Measurements from ENCODE around the gene NUP188.

Gene NUP188, protein sequence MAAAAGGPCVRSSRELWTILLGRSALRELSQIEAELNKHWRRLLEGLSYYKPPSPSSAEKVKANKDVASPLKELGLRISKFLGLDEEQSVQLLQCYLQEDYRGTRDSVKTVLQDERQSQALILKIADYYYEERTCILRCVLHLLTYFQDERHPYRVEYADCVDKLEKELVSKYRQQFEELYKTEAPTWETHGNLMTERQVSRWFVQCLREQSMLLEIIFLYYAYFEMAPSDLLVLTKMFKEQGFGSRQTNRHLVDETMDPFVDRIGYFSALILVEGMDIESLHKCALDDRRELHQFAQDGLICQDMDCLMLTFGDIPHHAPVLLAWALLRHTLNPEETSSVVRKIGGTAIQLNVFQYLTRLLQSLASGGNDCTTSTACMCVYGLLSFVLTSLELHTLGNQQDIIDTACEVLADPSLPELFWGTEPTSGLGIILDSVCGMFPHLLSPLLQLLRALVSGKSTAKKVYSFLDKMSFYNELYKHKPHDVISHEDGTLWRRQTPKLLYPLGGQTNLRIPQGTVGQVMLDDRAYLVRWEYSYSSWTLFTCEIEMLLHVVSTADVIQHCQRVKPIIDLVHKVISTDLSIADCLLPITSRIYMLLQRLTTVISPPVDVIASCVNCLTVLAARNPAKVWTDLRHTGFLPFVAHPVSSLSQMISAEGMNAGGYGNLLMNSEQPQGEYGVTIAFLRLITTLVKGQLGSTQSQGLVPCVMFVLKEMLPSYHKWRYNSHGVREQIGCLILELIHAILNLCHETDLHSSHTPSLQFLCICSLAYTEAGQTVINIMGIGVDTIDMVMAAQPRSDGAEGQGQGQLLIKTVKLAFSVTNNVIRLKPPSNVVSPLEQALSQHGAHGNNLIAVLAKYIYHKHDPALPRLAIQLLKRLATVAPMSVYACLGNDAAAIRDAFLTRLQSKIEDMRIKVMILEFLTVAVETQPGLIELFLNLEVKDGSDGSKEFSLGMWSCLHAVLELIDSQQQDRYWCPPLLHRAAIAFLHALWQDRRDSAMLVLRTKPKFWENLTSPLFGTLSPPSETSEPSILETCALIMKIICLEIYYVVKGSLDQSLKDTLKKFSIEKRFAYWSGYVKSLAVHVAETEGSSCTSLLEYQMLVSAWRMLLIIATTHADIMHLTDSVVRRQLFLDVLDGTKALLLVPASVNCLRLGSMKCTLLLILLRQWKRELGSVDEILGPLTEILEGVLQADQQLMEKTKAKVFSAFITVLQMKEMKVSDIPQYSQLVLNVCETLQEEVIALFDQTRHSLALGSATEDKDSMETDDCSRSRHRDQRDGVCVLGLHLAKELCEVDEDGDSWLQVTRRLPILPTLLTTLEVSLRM (N-terminal part only)

DNA sequence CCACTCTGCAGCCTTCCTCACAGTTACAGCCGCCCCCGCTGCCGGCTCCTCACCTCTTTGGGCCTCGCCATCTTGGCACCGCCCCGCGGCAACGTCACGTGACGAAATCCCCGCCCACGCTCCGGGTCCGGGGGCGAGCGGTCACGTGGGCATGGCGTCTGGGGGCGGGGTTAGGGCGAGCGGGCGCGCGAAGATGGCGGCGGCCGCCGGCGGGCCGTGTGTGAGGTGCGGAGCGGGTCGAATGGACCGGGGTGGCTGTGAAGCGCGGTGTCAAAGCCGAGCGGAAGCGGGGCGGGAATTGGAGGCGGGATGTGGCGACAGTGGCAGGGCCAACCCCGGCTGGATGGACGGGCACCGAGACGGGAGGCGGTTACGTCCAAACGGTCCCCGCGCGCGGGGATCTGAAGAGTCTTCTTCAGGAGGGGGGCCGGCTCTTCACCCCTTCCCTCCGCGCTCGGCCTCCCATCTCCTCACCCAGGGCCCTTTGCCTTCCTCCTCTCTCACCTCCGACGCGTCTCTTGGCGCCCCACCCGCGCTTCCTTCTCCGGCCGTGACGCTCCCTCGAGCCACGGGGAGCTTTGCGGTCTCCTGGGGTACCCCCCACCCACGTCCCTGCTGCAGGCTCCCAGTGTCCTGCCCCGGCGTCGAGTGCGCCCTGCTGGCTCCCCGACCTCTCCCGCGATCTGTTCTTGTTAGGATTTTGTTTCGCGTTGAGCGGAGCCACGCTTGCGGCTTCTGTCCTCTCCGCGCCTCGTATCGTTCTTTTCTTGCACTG, at the start of gene NUP188, which contains the start of gene DOLK:
TSS of gene NUP188 (plus strand) at position 173 of the 775 bp plus-strand sequence. CDS start at position 194, 21 bp downstream.
TSS of gene DOLK (minus strand) at position 77 of the 775 bp plus-strand sequence. CDS start 300 bp downstream, outside the sequence.
- peak; percentile 50 for DNase-seq (ENCODE audit: low read depth)

DNA sequence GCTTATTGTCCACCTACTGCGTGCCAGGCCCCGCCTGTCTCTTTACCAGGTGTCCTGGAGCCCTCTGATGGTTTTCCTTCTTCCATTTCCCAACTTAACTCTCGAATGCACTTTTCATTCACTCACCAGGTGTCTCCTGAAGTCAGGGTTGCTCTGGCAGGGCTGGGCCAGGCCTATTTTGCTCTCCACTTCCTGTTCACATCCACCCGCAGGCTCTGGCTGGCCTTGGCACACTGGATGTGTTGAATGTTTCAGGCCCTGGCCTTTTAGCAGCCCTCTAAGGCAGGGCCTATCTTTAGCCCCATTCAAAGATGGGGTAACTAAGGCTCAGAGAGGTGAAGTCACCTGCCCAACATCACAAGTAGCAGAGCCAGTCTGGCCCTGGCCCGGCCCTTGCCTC, 49.1 kb upstream of the NUP188 start:
- DNase-seq (ENCODE audit: low read depth), result no peak

DNA sequence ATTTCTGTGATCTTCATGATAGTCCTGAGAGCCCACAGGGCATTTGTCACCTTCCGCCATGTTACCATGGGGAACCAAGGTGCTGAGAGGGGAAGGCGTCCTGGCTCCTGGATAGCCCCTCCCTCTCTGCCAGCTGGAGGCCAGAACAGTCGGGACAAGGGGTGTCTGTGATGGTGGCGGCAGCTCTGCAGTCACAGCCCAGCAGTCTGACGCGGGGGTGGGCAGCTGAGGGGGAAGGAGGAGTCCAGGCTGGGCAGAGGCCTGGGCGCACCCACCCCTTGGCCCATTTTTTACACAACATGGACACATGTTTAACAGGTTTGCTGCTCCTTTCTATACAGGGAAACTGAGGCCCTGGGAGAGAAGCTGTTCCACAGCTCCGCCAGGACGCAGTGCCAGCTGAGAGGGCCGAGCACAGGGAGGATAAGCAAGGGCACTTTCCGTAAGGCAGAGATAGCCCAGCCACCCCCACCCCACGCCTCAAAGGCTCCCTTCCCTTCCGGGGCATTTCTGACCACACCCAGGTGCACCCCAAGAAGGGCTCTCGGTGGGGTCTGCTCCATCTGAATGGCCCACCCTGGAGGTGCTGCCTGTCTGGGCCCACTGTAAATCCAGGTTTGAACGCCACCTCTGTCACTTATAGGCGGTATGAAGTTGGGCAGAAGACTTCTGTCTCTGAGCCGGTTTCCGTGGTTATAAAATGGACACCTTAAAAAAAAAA, 48.5 kb upstream of the NUP188 start:
- DNase-seq (ENCODE audit: low read depth), result no peak

DNA sequence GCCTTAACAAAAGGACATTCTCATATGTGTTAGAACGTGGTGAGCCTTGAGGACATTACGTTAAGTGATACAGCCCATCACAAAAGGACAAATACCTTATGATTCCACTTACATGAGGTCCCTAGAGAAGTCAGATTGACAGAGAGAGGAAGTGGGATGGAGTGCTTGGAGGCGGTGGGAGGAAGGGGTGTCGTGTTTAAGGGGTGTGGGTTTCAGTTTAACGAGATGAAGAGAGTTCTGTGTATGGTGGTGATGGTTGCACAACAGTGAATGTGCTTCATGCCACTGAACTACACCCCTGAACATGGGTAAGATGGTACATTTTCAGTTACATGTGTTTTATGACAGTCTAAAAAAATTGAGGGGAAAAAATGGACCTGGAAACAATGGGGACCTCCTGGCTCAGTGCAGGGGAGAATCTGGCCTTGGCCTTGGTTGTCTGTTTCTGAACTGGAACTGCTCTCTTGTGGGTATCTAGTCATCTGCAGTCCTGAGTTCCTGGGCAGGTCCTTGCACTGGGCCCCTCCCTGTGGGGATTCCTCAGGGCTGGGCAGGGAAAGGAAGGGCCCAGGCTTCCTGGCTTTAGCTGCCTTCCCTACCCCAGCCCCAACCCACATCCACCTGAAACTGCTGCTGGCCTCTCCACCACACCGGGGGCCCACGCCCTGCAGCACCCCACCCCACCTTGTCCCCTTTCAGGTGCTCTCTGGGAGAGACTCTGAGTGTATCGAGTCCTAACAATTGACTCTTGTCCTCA, 47.8 kb upstream of the NUP188 start:
- DNase-seq (ENCODE audit: low read depth), result no peak

DNA sequence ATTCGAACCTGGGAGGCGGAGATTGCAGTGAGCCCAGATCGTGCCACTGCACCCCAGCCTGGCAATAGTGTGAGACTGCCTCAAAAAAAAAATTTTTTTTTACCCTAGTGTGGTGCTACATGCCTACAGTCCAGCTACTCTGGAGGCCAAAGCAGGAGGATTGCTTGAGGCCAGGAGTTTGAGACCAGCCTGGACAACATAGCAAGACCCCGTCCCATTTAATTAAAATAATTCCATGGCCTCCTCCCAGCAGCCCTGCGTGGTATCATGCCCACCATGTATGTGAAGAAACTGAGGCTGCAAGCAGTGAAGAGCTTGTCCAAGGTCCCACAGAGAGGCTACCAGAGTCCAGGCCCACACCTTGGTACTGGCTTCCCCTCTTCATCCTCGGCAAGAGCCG, 46.1 kb upstream of the NUP188 start:
- no peak for DNase-seq (ENCODE audit: low read depth)

DNA sequence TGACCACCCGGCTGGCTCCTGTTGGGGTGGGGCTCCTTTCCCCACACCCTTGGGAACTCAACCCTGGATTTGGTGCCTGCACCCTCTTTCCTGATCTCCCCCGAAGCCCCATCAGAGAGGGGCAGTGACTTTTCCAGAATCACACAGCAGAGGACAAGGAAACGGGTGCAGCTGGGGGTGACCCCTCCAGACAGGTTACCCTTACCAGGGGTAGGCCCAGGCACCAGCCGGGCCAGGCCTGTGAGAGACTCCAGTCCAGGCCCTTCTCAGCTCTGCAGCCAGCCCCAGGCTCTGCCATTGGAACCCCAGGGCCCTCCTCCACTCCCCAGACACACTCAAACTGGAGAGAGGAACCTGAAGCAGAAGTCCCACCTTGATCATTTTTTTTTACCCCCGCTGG, 45.7 kb upstream of the NUP188 start:
- no peak for DNase-seq (ENCODE audit: low read depth)

DNA sequence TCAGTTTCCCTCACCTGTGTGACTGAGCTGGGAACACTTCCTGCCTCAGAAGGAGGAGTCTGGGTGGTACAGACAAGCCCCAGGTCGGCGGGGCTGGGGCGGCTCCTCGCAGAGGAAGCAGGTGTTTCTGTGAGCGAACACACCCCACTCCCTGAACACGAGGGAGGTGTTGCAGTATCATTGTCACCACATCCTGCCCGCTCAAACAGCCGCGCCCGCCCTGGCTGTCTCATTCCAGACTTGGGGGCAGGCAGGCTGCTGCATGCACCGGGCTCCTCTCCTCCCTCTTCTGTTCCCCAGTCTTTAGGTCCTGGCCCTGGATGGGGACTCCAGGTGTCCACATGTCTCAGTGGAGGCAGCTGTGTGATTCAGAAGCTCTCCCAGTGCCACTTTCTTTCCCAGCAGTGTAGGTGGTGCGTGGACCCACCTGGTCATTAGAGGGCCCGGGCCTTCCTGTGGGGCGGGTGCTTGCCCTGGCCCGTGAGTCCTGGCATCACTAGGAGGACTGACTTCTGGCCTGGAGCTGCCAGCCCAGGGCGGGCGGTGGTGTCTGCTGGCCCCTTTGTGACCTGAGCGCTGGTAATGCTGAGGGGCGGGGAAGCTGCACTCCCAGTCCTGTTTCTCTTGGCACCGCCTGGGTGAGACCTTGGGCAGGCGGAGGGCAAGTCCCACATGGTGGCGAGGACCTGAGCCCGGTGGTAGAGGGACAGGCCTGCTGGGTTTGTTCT, 45.0 kb upstream of the NUP188 start:
- DNase-seq (ENCODE audit: low read depth), result no peak

DNA sequence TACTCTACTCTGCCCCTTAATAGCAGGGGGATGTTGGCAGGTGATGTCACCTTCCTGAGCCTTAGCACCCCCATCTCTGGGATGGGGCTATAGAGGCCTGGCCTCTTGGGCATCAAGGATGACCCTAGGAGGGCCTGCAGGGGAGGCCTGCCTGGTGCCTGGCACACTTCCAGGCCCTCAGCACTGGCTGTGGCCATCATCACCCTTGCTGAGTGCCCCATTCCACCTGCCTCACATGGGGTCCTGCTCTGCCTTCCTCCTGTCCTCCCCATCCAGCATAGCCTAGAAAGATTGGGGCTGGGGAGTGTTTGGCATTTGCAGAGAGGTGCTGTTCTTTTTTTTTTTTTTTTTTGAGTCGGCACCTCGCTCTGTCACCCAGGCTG, 44.4 kb upstream of the NUP188 start:
- no peak for DNase-seq (ENCODE audit: low read depth)

DNA sequence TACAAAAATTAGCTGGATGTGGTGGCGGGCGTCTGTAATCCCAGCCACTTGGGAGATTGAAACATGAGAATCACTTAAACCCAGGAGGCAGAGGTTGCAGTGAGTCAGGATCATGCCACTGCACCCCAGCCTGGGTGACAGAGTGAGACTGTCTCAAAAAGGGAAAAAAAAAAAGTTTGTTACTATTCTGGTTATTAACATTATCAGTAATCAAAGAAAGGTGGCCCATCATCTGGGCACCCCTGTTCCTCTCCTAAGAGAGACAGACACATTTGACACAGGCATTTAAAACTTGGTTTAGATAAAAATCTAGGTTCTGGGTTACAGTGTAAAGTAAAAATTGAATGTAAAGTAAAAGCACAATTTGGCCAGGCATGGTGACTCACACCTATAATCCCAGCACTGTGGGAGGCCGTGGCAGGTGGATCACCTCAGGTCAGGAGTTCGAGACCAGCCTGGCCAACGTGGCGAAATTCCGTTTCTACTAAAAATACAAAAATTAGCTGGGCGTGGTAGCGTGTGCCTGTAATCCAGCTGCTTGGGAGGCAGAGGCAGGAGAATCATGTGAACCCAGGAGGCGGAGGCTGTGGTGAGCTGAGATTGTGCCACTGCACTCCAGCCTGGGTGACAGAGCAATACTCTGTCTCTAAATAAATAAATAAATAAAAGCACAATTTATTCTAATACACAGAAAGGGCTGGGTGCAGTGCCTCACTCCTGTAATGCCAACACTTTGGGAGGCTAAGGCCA, 43.5 kb upstream of the NUP188 start:
- no peak for DNase-seq (ENCODE audit: low read depth)

DNA sequence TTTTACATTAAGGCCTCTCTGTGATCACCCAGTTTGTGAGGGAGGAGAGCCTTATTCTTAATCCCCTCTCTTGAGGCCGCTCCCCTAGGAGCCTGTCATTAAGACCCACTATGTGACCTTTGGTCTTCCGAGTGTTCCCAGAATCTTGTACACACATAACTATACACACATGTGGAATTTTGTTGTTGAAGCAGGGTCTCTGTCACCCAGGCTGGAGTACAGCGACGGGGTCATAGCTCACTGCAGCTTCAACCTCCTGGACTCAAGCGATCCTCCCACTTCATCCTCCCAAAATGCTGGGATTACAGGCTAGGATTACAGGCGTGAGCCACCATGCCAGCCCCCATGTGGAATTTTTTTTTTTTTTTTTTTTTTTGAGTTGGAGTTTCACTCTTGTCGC, 41.5 kb upstream of the NUP188 start:
- DNase-seq (ENCODE audit: low read depth), result no peak

DNA sequence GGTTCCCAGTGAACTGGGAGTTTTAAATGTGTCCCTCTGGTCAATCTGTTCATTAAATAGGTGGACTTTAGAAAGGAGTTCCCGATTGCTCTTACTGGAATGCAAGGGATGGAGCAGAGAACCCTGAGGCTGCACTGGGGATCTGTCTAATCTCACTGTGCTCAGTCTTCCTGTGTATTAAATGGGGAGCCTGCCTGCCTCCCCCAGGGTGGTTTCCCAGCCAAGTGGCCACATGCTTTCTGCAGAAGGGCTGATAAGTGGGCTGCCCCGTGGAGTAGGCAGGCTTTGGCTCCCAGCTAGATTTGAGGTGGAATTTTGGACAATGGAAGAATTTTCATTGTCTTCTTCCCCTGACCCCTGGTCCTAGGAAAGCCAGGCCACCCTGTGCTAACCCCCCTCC, 40.8 kb upstream of the NUP188 start:
- no peak for DNase-seq (ENCODE audit: low read depth)

DNA sequence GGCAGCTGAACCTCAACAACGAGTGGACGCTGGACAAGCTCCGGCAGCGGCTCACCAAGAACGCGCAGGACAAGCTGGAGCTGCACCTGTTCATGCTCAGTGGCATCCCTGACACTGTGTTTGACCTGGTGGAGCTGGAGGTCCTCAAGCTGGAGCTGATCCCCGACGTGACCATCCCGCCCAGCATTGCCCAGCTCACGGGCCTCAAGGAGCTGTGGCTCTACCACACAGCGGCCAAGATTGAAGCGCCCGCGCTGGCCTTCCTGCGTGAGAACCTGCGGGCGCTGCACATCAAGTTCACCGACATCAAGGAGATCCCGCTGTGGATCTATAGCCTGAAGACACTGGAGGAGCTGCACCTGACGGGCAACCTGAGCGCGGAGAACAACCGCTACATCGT, 39.1 kb upstream of the NUP188 start:
- DNase-seq (ENCODE audit: low read depth), result no peak

DNA sequence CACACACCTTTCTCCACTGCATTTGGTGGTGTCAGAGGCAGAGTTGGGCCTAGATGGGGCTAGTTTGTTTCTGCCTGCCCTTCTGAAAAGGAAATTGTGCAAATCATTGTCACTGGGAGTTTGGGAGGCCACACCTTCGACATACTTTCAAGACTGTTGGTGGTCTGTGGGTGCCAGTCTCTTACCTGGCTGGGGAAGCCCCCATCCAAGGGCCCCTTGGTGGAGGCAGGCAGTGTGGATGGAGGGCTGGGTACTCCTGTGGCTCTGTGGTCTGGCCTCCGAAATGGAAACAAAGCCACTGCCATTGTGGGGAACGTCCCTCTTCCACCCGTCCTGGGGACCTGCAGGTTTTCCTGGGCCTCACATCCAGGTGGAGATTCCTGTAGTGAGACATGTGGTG, 37.6 kb upstream of the NUP188 start:
- no peak for DNase-seq (ENCODE audit: low read depth)

DNA sequence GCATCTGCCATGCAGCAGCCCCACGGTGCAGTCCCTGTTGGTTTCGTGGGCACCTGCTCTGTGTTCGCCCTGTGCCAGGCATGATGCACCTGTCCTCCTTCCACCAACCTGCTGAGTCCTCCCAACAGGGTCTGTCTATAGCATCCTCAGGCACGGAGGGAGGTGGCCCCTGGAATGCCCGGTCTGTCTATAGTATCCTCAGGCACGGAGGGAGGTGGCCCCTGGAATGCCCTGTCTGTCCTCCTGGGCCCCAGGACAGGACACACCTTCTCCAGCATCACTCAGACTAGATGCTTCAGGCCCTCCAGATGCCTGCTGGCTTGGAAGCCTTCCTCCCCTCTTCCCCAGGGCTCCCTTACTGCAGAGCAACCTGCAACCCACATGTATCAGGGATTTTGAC, 36.6 kb upstream of the NUP188 start:
- no peak for DNase-seq (ENCODE audit: low read depth)

DNA sequence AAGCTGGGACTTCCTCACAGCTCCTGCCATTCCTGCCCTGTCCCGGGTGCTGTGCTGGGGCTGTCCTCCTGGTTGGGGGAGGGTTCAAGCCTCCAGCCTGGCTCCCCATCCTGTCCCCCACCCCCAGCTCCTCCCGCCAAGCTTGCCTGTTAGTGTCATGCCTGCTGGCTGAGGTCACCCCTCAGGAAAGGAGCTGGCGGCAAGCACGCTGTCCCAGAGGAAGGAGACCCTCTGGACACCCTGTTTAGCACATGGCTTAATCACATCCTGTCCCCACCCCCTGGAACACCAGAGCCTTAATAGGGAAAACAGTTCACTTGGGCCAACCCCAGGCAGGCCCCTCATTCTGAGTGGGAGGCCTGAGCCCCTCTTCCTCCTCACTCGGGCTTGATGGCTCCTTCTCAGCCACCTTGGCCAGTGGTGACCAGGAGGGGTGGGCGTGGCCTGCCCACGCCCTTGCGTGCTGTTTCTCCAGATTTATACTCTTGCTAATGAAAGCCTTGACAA, 35.9 kb upstream of the NUP188 start:
- DNase-seq (ENCODE audit: low read depth), result peak; percentile 53

DNA sequence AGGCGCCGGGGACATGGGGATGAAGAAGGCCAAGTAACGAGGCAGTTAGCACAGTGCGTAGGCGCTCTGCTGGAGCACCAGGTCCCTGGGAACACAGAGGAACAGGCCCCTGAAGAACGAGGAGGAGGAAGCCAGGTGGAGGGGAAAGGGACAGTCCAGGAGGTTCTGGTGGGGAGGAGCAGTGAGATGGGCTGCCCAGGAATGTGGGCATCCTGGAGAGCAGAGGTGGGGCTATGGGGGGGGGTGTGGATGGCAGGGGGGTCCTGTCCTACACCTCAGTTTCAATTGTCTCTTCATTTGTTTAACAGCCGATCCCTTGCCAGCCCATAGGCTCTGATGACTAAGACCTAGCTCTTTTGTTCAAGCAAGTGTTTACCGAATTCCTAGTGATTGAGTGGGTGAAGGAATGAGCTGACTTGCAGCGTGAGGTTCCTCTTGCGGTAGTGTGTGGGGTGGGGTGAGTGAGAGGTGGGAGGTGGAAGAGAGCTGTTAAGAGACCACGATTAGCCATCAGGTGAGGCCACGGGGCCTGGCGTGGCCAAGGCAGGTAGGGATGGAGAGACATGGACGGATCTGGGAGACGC, 35.1 kb upstream of the NUP188 start:
- DNase-seq (ENCODE audit: low read depth), result peak; percentile 80

DNA sequence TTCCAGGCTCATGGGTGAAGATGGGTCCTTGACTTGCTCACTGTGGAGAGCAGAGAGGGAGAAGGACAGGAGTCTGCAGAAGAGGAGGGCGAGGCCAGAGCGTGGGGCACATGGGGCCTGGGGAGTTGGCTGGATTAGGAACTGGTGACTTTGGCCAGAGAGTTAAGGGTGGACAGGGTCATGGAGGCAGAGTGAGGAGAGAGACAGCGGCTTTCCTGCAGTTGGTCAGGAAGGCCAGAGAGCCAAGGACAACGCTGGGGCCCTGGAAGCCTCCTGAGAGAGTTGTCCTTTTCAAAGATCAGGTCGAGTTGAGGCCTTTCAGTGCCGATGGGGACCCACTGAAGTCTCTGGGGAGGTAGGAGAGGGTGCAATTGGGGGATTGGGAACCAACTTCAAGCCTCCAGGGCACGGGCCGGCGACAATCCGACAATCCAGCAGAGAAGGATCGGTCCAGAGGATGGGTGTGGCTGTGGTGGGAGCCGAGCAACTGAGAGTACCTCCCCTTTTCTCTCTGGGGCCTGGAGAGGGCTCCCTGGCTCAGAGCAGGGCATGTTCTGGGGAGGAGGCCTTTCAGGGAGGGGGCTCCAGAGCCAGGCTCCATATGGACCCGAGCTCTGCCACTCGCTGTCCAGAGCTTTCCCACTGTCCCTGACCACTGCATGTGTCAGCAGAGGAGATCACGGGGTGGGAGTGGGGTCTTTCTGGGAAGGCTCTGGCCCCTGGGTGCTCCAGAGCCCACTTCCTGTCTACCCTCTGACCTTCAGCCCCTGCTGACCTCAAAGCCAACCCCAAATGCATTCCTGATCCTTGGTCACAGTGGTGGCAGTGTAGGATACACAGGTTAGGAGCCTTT, 34.2 kb upstream of the NUP188 start:
- no peak for DNase-seq (ENCODE audit: low read depth)
